H1 (cell line): ENCODE results near the gene SOX8. TPM values are rescaled to one million over a fixed set of nuclear protein-coding genes. Genes with fewer than 3 reads are reported as not detected.

ENCODE experiments used
- CTCF ChIA-PET: fragments of 300-600 bp; sonication (Branson Sonifier 250); formaldehyde crosslinking; loops from one replicate; lab custom pipeline; 2021; ENCODE audit not compliant: partially characterized antibody; lab: Charles Lee
- POLR2A ChIA-PET: fragments of 300-600 bp; sonication (Branson Sonifier 250); formaldehyde crosslinking; loops from one replicate; lab custom pipeline; 2021; ENCODE audit warnings: inconsistent platforms; ENCODE audit not compliant: partially characterized antibody; lab: Charles Lee
- DNase-seq, 2 experiments: peaks; one replicate each; pipeline versions ENCODE4 v3.0.0 to v3.0.0-alpha.2; 2010 to 2022; ENCODE audit warnings: low spot score in 2 of 2, low read depth in 1 of 2, mixed read lengths in 1 of 2
- FAIRE-seq: peaks from 2 replicates; lab custom pipeline; 2011; peaks lifted over from hg19 to GRCh38; lab: Jason Lieb, UNC
- H2AFZ ChIP-seq: 2 replicates; pipeline ENCODE4 v1.8.1; 2012; ENCODE audit warnings: low read length, inconsistent platforms
- H2AK5ac ChIP-seq: 2 replicates; pipeline ENCODE4 v1.6.1; 2013; ENCODE audit warnings: low read depth, low read length
- H2BK120ac ChIP-seq: replicated peaks from 2 replicates; pipeline ENCODE3; 2013; ENCODE audit warnings: low read depth, low read length, inconsistent platforms
- H2BK12ac ChIP-seq: 2 replicates; pipeline ENCODE4 v1.6.1; 2013; ENCODE audit warnings: low read depth, low read length
- H2BK15ac ChIP-seq: 2 replicates; pipeline ENCODE4 v1.6.1; 2013; ENCODE audit warnings: low read length
- H2BK20ac ChIP-seq: 2 replicates; pipeline ENCODE4 v1.6.1; 2013; ENCODE audit warnings: low read length
- H2BK5ac ChIP-seq: 2 replicates; pipeline ENCODE4 v1.6.1; 2013; ENCODE audit warnings: low read depth, low read length
- H3K14ac ChIP-seq: 2 replicates; pipeline ENCODE4 v1.6.1; 2013; ENCODE audit warnings: inconsistent platforms; ENCODE audit not compliant: insufficient read length
- H3K18ac ChIP-seq: 2 replicates; pipeline ENCODE4 v1.6.1; 2013; ENCODE audit warnings: low read length; ENCODE audit errors: extremely low read depth
- H3K23ac ChIP-seq: 2 replicates; pipeline ENCODE4 v1.6.1; 2013; ENCODE audit warnings: inconsistent platforms; ENCODE audit not compliant: insufficient read length
- H3K23me2 ChIP-seq: 2 replicates; pipeline ENCODE4 v1.6.1; 2013; ENCODE audit warnings: low read depth, low read length
- H3K27ac ChIP-seq: 2 replicates; pipeline ENCODE4 v1.6.1; 2011; ENCODE audit warnings: low read depth, low read length, inconsistent platforms
- H3K27me3 ChIP-seq, 4 experiments: replicated peaks in 1 of 4; 1 replicate in 1 of 4; 2 replicates in 3 of 4; pipeline versions ENCODE4 v1.6.1 to v1.8.1; 2011 to 2013; ENCODE audit warnings: low read length in 3 of 4, mild to moderate bottlenecking in 3 of 4, inconsistent platforms in 2 of 4, mixed read lengths in 2 of 4, moderate library complexity in 1 of 4; ENCODE audit not compliant: control insufficient read depth in 3 of 4, insufficient read depth in 3 of 4; ENCODE audit errors: extremely low read depth in 1 of 4
- H3K36me3 ChIP-seq, 4 experiments: 2 replicates each; pipeline versions ENCODE4 v1.6.1 to v1.8.1; 2011 to 2013; ENCODE audit warnings: mild to moderate bottlenecking in 4 of 4, low read length in 3 of 4, moderate library complexity in 2 of 4, control low read depth in 1 of 4, inconsistent platforms in 1 of 4; ENCODE audit not compliant: insufficient read depth in 4 of 4, control insufficient read depth in 2 of 4
- H3K4ac ChIP-seq: replicated peaks from 2 replicates; pipeline ENCODE3; 2013; ENCODE audit warnings: low read length, low read depth, mixed read lengths, inconsistent platforms; ENCODE audit not compliant: insufficient read length
- H3K4me1 ChIP-seq, 4 experiments: replicated peaks in 1 of 4; 1 replicate in 1 of 4; 2 replicates in 3 of 4; pipeline versions ENCODE4 v1.6.1 to v1.8.1; 2011 to 2013; ENCODE audit warnings: low read length in 3 of 4, inconsistent platforms in 2 of 4, mixed read lengths in 1 of 4; ENCODE audit not compliant: insufficient read depth in 4 of 4, control insufficient read depth in 3 of 4
- H3K4me2 ChIP-seq, 2 experiments: 2 replicates each; pipeline versions ENCODE4 v1.6.1 to v1.8.1; 2011 to 2013; ENCODE audit warnings: low read depth in 2 of 2, low read length in 2 of 2, control low read depth in 1 of 2, inconsistent platforms in 1 of 2, mild to moderate bottlenecking in 1 of 2; ENCODE audit not compliant: insufficient read depth in 1 of 2
- H3K4me3 ChIP-seq, 4 experiments: fragments of 200-600, 300-600 bp in 1 of 4; sonication (generic), shearing (Covaris generic), sonication (Bioruptor Twin) in 1 of 4; 2 replicates each; pipeline versions ENCODE4 v1.5.1 to v1.8.1; 2011 to 2016; ENCODE audit warnings: low read length in 4 of 4, low read depth in 3 of 4, control low read depth in 2 of 4, inconsistent platforms in 2 of 4, mild to moderate bottlenecking in 2 of 4, mixed read lengths in 1 of 4, moderate library complexity in 1 of 4; ENCODE audit not compliant: insufficient read depth in 2 of 4; ENCODE audit errors: extremely low read depth in 1 of 4
- H3K56ac ChIP-seq: replicated peaks from 2 replicates; pipeline ENCODE3; 2013; ENCODE audit warnings: low read depth, mild to moderate bottlenecking, mixed read lengths, low read length, inconsistent platforms; ENCODE audit not compliant: insufficient read length
- H3K79me1 ChIP-seq: 2 replicates; pipeline ENCODE4 v1.6.1; 2013; ENCODE audit warnings: low read depth, low read length, control low read depth
- H3K79me2 ChIP-seq, 2 experiments: 2 replicates each; pipeline versions ENCODE4 v1.6.1 to v1.8.1; 2012 to 2013; ENCODE audit warnings: low read length in 2 of 2, mild to moderate bottlenecking in 2 of 2, inconsistent platforms in 1 of 2; ENCODE audit not compliant: insufficient read depth in 2 of 2, control insufficient read depth in 1 of 2
- H3K9ac ChIP-seq, 4 experiments: replicated peaks in 1 of 4; 1 replicate in 1 of 4; 2 replicates in 3 of 4; pipeline versions ENCODE4 v1.6.1 to v1.8.1; 2011 to 2013; ENCODE audit warnings: low read depth in 3 of 4, low read length in 3 of 4, control low read depth in 2 of 4, mild to moderate bottlenecking in 2 of 4, moderate library complexity in 2 of 4, inconsistent platforms in 1 of 4; ENCODE audit errors: extremely low read depth in 1 of 4
- H3K9me3 ChIP-seq, 2 experiments: 2 replicates each; pipeline versions ENCODE4 v1.6.1 to v1.8.1; 2012 to 2013; ENCODE audit warnings: mild to moderate bottlenecking in 2 of 2, moderate library complexity in 2 of 2, control low read depth in 1 of 2, inconsistent platforms in 1 of 2, low read depth in 1 of 2, low read length in 1 of 2, mixed read lengths in 1 of 2; ENCODE audit not compliant: insufficient read depth in 2 of 2
- H4K20me1 ChIP-seq, 2 experiments: replicated peaks in 1 of 2; 2 replicates each; pipeline versions ENCODE3 to v1.8.1; 2011 to 2013; ENCODE audit warnings: inconsistent platforms in 2 of 2, low read length in 2 of 2, mild to moderate bottlenecking in 1 of 2; ENCODE audit not compliant: insufficient read depth in 2 of 2, control insufficient read depth in 1 of 2
- H4K5ac ChIP-seq: 2 replicates; pipeline ENCODE4 v1.6.1; 2013; ENCODE audit warnings: low read length, low read depth, mixed read lengths, inconsistent platforms; ENCODE audit not compliant: insufficient read length
- H4K8ac ChIP-seq: 2 replicates; pipeline ENCODE4 v1.8.0; 2013; ENCODE audit warnings: mild to moderate bottlenecking, moderate library complexity, low read length, inconsistent platforms; ENCODE audit not compliant: insufficient read depth; ENCODE audit errors: extremely low read depth
- H4K91ac ChIP-seq: replicated peaks from 2 replicates; pipeline ENCODE3; 2013; ENCODE audit warnings: low read length, mixed read lengths, inconsistent platforms; ENCODE audit not compliant: insufficient read length
- GTF2F1 ChIP-seq: IDR thresholded peaks from 2 replicates; pipeline ENCODE4 v1.6.1; 2012; ENCODE audit warnings: low read depth, low read length, improper control_type of control experiment, borderline replicate concordance
- SIN3A ChIP-seq, 2 experiments: IDR thresholded peaks in 1 of 2; conservative IDR thresholded peaks in 1 of 2; 2 replicates each; pipeline ENCODE4 v1.6.1; 2011 to 2012; ENCODE audit warnings: low read length in 2 of 2, improper control_type of control experiment in 1 of 2, low read depth in 1 of 2, mild to moderate bottlenecking in 1 of 2
- SRF ChIP-seq: IDR thresholded peaks from 2 replicates; pipeline ENCODE4 v1.6.1; 2011; ENCODE audit warnings: mild to moderate bottlenecking, low read depth, low read length, moderate library complexity
- WGBS, 2 experiments: shearing (Covaris generic) in 1 of 2; methylation state at CpG; one replicate each; pipeline versions ENCODE4 v1.1.6 to v1.1.7; 2013 to 2015; ENCODE audit warnings: low lambda C conversion rate in 2 of 2, mixed read lengths in 2 of 2, inconsistent platforms in 1 of 2, low coverage in 1 of 2, missing lambda C conversion rate in 1 of 2; ENCODE audit not compliant: insufficient replicate concordance in 2 of 2, insufficient coverage in 1 of 2, insufficient read length in 1 of 2; ENCODE audit errors: extremely low coverage in 1 of 2, missing lambda C conversion rate in 1 of 2; 5-methylcytosine and 5-hydroxymethylcytosine counted together
- polyA plus RNA-seq, 7 experiments: library from polyadenylated mRNA; depleted of rRNA in 3 of 7; stranded (reverse) in 5 of 7; unstranded in 2 of 7; fragments of >200 nt in 5 of 7; fragments of 200-250 nt in 2 of 7; gene quantifications; 1 replicate in 5 of 7; 2 replicates in 1 of 7; 4 replicates in 1 of 7; pipeline versions ENCODE4 v1.2.1 to v1.2.3, GENCODE V29; 2011 to 2013; ENCODE audit warnings: missing spikeins in 2 of 7, mixed read lengths in 2 of 7
- total RNA-seq: library from RNA; stranded (reverse); fragmentation: NEBNext Ultra II Directional; extraction: Animal tissue kit (Norgen Biotek cat#: 25700); gene quantifications from 2 replicates; pipeline ENCODE4 v1.2.1, GENCODE V29; 2021

The SOX8 gene
- total and polyA plus RNA-seq, 2 of the 8 experiments (the other 6 are each of a cell fraction or from before 2014, with no cell fraction given) = 2.2 to 5.7 TPM

DNA sequence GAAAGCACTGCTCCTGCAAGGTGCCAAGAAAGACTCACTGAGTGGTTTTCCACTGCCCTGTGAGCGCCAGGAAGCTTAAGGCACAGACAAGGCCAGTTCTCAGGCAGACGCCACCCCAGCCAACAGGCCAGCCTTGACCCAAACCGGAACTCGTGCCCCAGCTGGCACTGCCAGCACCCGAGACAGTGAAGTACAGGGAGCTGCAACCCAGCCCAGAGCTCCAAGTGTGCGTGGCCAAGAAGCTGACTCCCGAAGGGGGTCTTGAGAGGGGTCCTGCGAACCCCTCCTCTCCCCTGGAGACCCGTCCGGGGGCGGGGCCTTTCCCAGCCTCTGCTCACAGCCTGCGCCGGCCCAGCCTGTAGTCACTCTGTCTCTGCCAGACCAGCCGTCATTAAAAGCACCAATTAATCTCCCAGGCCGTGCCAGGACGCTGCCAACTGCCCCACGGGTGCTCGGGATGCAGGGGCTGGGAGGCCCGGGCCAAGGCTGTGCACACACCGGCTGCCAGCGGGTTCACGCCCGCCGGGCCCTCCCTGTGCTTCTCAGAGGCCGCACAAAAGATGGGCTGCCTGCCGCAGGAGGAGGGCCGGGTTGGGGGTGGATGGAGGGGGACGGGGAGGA lies 4.4 kb upstream of the SOX8 start:
- no peak for FAIRE-seq
- no peaks in the 10 kb centered on the region for H3K79me1 ChIP-seq
- H2BK20ac ChIP-seq = no peak overlapping the region
- no peak overlapping the region for H4K8ac ChIP-seq
- no peaks in the 10 kb centered on the region for H3K9me3 ChIP-seq
- H3K4me3 ChIP-seq = no peak overlapping the region
- H2BK120ac ChIP-seq = no peak overlapping the region
- no peak overlapping the region for H3K27ac ChIP-seq
- no peak overlapping the region for H3K18ac ChIP-seq
- peaks cover 0 to 11% (median 2%) of the 10 kb centered on the region in 4 experiments; a peak in 5 of 7 replicates for H3K4me1 ChIP-seq
- H2AFZ ChIP-seq = no peak overlapping the region
- no peak overlapping the region for H3K56ac ChIP-seq
- no peak for DNase-seq
- POLR2A ChIA-PET = no interaction called here
- CTCF ChIA-PET = no interaction called here
- H2AK5ac ChIP-seq = no peak overlapping the region
- H3K79me2 ChIP-seq = no peaks in the 10 kb centered on the region
- H2BK12ac ChIP-seq = no peak overlapping the region
- peaks cover 0 to 7% of the 10 kb centered on the region in 2 experiments for H4K20me1 ChIP-seq
- peaks cover 20 to 41% (median 29%) of the 10 kb centered on the region in 4 experiments for H3K27me3 ChIP-seq
- peaks cover 10% of the 10 kb centered on the region; the same call in 1 of the 2 replicates for H3K23me2 ChIP-seq
- no peaks in the 10 kb centered on the region; a peak in 1 of 8 replicates for H3K36me3 ChIP-seq
- H3K23ac ChIP-seq = no peak overlapping the region
- no peak overlapping the region for H2BK5ac ChIP-seq
- H3K4me2 ChIP-seq = no peak overlapping the region
- no peak overlapping the region for H2BK15ac ChIP-seq
- no peak overlapping the region for H4K5ac ChIP-seq
- H4K91ac ChIP-seq = no peak overlapping the region
- H3K4ac ChIP-seq = no peak overlapping the region
- no peak overlapping the region for H3K14ac ChIP-seq
- no peak overlapping the region for H3K9ac ChIP-seq
- 81% methylated on average over 25 of the region's 28 CpGs; no CpG with 5 or more reads in 1 of the 2 experiments for WGBS, 2 experiments
- no peak for TF ChIP-seq GTF2F1
- no peak for TF ChIP-seq SIN3A (conservative IDR thresholded peaks at IDR 0.05 in 1 of 2, IDR thresholded peaks at IDR 0.05 in 1 of 2; ENCODE audit: low read depth in 1 of 2, low read length in 2 of 2)
- TF ChIP-seq SRF = no peak
